GM10847 (cell line): Measurements from ENCODE around the gene TMEM62.

Source experiments
- POLR2A ChIP-seq: IDR thresholded peaks from 2 replicates; pipeline ENCODE4 v1.6.1; 2011; ENCODE audit not compliant: insufficient read length; ENCODE audit errors: extremely low read depth

Gene TMEM62

GRCh38 chr15:43193710-43194109 lies 60.3 kb downstream of the TMEM62 start:
- no peak for TF ChIP-seq POLR2A

GRCh38 chr15:43194795-43195194 lies 61.4 kb downstream of the TMEM62 start:
- TF ChIP-seq POLR2A, result no peak

- TF ChIP-seq POLR2A, result no peak
These were observed 63.6 kb downstream of the TMEM62 start for GRCh38 chr15:43196760-43197548.

- no peak for TF ChIP-seq POLR2A
These were observed 65.6 kb downstream of the TMEM62 start for GRCh38 chr15:43198992-43199391.

GRCh38 chr15:43199945-43200488 lies 66.6 kb downstream of the TMEM62 start:
- no peak for TF ChIP-seq POLR2A

GRCh38 chr15:43204016-43204901 lies 70.9 kb downstream of the TMEM62 start:
- TF ChIP-seq POLR2A, result no peak

GRCh38 chr15:43206054-43206453 lies 72.7 kb downstream of the TMEM62 start:
- TF ChIP-seq POLR2A, result no peak

GRCh38 chr15:43207024-43207423 lies 73.6 kb downstream of the TMEM62 start:
- TF ChIP-seq POLR2A, result no peak

GRCh38 chr15:43208052-43209002 lies 74.9 kb downstream of the TMEM62 start:
- no peak for TF ChIP-seq POLR2A

GRCh38 chr15:43209059-43209824 lies 75.9 kb downstream of the TMEM62 start:
- TF ChIP-seq POLR2A, result no peak

- TF ChIP-seq POLR2A, result no peak
These were observed 76.9 kb downstream of the TMEM62 start for GRCh38 chr15:43210172-43210745.

- no peak for TF ChIP-seq POLR2A
These were observed 77.4 kb downstream of the TMEM62 start for GRCh38 chr15:43210807-43211206.

GRCh38 chr15:43211224-43211735 lies 77.9 kb downstream of the TMEM62 start:
- no peak for TF ChIP-seq POLR2A
